HG03045 (cell line): Measurements from ENCODE around the gene PIK3R5.
"Not testable (repeated sequence)": the region's sequence is repeated elsewhere in the genome, so short reads cannot be mapped to it uniquely, and the experiment has no call there.

Source experiments
- ATAC-seq: cut with Tn5 transposase; IDR thresholded peaks from one replicate; pipeline ENCODE4 v1.9.1; 2021; ENCODE audit warnings: mild to moderate bottlenecking, moderate library complexity; ENCODE audit not compliant: unreplicated experiment

The PIK3R5 gene

GRCh38 chr17:8965394-8966168 lies at the start of gene PIK3R5:
Gene PIK3R5, minus strand, starts transcription at chr17:8965707. Its CDS starts 54,213 bp downstream, at chr17:8911494.
- peak; percentile 76 for ATAC-seq

GRCh38 chr17:9011001-9011400 lies 45.5 kb upstream of the PIK3R5 start:
- no peak for ATAC-seq

- no peak for ATAC-seq
Observed at GRCh38 chr17:9009737-9010136, 44.2 kb upstream of the PIK3R5 start.

GRCh38 chr17:9009096-9009495 lies 43.6 kb upstream of the PIK3R5 start:
- no peak for ATAC-seq

GRCh38 chr17:9007052-9007714 lies 41.7 kb upstream of the PIK3R5 start:
- ATAC-seq = no peak

- no peak for ATAC-seq
Observed at GRCh38 chr17:9006175-9006767, 40.8 kb upstream of the PIK3R5 start.

- ATAC-seq = no peak
Observed at GRCh38 chr17:9004961-9005285, 39.4 kb upstream of the PIK3R5 start.

GRCh38 chr17:9004132-9004960 lies 38.8 kb upstream of the PIK3R5 start:
- no peak for ATAC-seq

GRCh38 chr17:9003355-9004131 lies 38.0 kb upstream of the PIK3R5 start:
- no peak for ATAC-seq

GRCh38 chr17:9002606-9003354 lies 37.3 kb upstream of the PIK3R5 start:
- no peak for ATAC-seq

- ATAC-seq = no peak
Observed at GRCh38 chr17:9002227-9002605, 36.7 kb upstream of the PIK3R5 start.

- no peak for ATAC-seq
Observed at GRCh38 chr17:9001559-9001958, 36.1 kb upstream of the PIK3R5 start.

GRCh38 chr17:8997994-8998628 lies 32.6 kb upstream of the PIK3R5 start:
- peak; percentile 52 for ATAC-seq

- no peak for ATAC-seq
Observed at GRCh38 chr17:8995711-8996110, 30.2 kb upstream of the PIK3R5 start.

- no peak for ATAC-seq
Observed at GRCh38 chr17:8994319-8994718, 28.8 kb upstream of the PIK3R5 start.

GRCh38 chr17:8991514-8992285 lies 26.2 kb upstream of the PIK3R5 start:
- ATAC-seq = no peak

GRCh38 chr17:8988263-8988935 lies 22.9 kb upstream of the PIK3R5 start:
- not testable (repeated sequence) for ATAC-seq

GRCh38 chr17:8986295-8986694 lies 20.8 kb upstream of the PIK3R5 start:
- no peak for ATAC-seq
